GM21390 (cell line): ENCODE measurements around the gene RUNX1.

Experiments used
- ATAC-seq: cut with Tn5 transposase; IDR thresholded peaks from one replicate; pipeline ENCODE4 v1.9.1; 2021; ENCODE audit not compliant: unreplicated experiment

The RUNX1 gene

GRCh38 chr21:34949499-34949898 lies 99.6 kb downstream of the RUNX1 start:
- no peak for ATAC-seq

DNA sequence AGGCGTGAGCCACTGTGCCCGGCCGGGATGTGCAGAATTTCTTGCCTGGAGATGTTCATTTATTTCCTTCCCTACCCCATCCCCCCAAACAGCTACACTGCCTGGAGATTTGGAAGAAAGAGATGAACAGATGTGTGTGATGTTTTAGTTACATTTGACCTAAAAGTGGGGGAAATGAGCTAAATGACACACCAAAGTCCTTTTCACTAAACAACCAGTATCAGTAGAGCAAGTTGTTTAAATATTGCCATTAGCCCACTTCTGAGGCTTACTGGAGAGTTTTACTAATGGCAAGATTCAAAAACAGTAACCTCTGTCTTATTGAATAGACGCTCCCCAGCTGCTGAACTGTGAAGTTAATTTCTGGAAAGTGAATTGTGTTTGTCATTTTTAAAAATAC lies 100.1 kb downstream of the RUNX1 start:
- no peak for ATAC-seq

DNA sequence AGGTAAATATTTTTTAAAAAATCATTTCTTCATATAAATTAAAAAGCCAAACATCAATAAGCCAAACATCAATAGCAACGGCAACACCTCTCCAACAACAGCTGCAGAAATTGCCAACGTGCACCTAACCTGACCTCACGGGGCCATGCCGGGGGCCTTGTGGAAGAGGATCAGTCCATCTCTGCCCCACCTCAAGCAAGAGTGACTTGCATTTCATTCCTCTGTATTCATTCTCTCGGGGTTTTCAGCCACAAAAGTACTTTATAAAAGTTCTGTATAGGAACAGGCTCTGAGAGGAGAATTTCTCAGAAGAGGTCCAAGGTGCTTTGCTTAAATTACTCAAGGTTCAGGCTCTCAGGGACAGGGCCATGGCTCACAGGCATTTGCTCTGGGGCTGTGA lies 100.9 kb downstream of the RUNX1 start:
- ATAC-seq: no peak

GRCh38 chr21:34946916-34947534 lies 102.1 kb downstream of the RUNX1 start:
- ATAC-seq: no peak

DNA sequence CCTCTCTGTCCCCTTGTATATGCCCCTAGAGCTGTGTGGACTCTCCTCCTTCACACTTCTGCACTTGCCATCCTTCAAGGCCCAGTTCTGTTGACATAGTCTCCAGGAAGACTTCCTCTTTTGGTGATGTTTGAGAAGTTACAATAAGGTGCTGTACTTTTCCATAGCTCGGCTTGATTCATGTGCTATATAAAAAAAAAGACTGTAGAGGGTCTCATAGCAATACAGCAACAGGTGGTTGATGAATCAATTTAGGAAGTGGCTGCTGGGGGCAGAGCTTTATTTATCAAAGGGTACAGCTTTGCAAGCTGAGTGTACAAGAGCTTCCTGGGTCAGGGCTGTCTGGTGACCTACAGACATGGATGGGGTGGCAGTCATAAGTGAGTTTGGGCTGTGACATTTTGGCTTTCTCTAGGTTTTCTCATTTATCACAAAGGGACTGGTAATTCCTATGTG lies 102.7 kb downstream of the RUNX1 start:
- no peak for ATAC-seq

GRCh38 chr21:34945288-34945687 lies 103.8 kb downstream of the RUNX1 start:
- ATAC-seq: no peak

DNA sequence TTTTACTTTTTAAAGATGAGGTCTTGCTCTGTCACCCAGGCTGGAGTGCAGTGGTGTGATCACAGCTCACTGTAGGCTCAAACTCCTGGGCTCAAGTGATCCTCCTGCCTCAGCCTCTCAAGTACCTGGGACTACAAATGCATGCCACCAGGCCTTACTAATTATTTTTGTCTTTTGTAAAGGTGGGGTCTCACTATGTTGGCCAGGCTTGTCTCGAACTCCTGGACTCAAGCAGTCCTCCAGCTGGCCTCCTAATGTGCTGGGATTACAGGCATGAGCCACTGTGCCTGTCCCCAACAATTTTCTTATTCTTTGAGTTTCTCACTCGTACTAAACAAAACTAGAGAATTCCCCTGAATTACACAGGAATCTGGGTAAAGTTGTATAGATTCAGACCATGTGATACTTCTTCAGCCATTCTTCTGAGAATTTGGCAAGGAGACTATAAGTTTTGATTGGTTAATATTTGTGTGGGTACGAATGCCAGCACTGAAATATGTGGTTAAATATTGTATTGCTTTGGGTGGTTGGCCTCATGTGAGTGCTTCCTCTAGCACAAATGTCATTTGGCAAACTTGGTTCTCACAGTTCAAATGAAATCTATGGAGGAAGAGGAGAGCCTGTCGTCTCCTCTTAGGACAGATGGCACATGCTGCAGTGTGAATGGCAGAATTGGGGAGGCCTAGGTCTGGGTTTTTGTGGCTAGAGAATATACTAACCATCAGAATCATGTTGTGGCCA lies 104.9 kb downstream of the RUNX1 start:
- ATAC-seq: no peak

DNA sequence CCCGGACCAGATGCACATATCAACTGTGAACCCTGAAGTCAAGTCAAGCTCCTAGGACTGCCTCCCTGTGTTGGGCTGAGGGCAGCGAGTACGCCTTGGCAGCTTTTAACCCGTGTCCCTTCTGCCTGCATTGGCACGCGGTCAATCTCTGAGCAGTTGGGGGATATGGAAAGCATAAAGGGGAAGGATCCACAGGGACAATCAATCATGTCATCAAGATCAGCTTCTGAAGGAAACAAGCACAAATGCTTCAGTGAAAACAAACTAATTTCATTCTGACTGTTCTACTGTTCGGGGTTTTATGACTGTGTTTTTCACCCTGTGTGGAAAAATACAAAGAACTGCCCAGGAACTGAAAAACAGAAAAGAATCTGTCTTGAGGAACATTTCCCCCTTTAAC lies 106.2 kb downstream of the RUNX1 start:
- no peak for ATAC-seq

DNA sequence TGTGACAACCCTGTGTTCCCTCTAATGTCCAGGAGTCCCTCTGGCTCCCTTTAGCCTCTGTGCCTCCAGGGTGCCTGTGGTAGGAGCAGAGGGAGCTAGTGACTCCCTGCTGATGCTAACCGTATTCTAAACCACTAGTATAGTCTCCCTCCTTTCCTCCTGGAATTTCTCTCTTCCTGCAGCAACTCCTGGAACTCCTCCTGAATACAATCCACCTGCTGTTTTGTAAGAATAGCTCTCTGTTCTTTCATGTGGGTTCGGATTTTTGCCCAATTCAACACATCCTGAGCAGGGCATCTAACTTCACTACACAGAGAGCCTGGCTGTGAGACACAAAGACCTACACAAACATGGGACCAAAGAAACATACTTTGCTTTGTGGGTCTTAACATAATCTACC lies 107.9 kb downstream of the RUNX1 start:
- no peak for ATAC-seq

- no peak for ATAC-seq
These were observed 109.3 kb downstream of the RUNX1 start for GRCh38 chr21:34939673-34940331.

DNA sequence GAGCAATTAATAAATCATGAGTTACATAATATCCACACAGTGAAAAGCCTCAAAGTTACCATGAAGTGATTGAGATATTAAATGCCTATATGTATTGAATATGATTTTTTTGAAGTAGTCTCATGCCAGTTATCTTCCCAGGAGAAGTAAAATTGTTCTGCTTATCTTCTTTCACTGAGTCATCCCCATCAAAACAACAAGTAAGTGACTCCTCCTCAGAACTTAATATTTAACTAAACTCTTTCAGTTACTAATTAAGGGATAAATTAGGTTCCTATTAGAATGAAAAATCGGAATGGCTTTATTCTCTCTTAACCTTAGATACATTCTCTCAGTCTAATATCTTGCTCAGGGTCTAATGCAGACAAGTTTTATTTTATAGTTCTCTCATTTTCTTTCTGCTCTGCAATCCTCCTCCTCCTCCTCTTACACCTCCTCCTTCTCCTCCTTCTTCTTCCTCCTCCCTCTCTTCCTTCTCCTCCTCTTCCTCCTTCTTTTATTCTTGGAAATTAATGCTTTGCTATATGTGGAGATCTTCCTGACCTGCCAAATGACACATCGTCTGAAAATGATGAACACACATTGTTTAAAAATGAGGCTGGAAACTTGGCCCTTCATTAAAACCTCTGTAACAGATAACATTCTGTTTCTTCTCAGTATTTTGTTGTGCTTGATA lies 110.9 kb downstream of the RUNX1 start:
- ATAC-seq: no peak

- no peak for ATAC-seq
These were observed 112.1 kb downstream of the RUNX1 start for GRCh38 chr21:34936883-34937563.

DNA sequence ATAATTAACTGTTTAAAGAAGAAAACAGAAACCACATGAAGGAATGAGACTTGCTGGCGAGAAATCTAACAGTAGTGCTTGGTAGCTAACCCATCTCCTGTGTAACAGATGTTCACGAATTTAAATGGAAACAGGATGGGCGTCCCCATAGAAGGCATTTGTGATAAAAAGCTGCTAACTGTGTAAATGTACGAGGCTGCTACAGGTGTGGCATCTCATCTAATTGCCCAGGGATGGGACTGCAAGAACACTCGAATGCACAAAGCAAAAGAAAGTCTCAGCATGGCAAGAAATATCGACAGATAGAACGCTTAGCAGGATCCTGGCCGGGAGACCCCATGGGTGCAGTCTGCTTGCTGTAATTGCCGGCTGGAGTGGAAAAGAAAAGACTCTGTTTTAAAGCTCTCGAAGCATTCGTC lies 112.7 kb downstream of the RUNX1 start:
- ATAC-seq: no peak

- ATAC-seq: no peak
These were observed 113.2 kb downstream of the RUNX1 start for GRCh38 chr21:34935898-34936297.

DNA sequence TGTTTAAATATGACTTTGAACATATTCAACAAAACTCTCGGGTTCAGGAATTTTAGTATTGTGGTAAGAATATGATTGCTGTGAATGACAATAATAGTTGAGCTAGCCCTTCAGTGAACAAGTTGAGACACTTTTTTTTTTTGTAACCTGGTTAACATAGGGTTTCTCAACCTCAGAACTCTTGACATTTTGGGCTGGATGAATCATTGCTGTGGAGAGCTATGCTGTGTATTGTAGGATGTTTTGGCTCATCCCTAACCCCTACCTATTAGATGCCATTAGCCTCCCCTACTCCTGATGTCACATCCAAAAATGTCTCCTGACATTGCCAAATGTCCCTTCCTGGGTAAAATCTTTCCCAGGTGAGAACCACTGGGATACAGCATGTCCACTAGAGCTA lies 113.7 kb downstream of the RUNX1 start:
- no peak for ATAC-seq

DNA sequence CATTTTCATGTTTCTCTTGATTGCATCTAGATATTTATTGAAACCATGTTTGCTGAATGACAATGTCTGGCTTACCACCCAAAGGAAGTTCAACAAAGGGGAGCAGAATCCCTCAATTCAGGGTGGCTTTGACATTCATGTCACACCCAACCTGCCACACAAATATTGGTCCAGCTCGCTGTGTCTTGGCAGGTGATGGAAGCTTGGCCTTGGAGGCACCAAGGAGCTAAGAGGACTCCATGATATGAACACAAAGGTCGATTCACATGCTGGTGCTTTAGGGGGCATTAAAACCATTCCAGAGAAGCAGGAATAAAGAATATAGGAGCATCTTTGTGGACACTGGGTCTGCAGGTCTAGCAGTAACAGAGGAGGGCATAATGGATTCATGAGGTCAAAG lies 114.8 kb downstream of the RUNX1 start:
- ATAC-seq: no peak

GRCh38 chr21:34933609-34934335 lies 115.3 kb downstream of the RUNX1 start:
- peak; percentile 70 for ATAC-seq

- ATAC-seq: no peak
These were observed 116.9 kb downstream of the RUNX1 start for GRCh38 chr21:34932233-34932632.

DNA sequence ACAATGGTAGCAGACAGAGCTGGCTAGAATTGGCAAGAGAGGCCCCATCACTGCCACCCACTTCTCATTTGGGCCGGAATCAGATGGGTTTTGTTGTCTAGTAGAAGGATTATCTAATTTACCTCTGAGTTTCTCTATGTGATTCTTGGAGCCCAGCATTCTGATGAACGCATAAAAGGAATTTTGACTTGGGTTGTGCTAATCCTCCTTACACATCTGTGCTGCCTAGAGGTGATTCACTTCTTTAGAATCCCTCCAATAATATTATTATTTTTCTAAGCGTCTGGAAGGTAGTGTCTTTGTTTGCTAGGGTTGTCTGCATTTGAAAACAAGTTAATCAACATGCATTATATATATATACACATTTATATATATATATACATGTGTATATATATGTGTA lies 118.1 kb downstream of the RUNX1 start:
- no peak for ATAC-seq

DNA sequence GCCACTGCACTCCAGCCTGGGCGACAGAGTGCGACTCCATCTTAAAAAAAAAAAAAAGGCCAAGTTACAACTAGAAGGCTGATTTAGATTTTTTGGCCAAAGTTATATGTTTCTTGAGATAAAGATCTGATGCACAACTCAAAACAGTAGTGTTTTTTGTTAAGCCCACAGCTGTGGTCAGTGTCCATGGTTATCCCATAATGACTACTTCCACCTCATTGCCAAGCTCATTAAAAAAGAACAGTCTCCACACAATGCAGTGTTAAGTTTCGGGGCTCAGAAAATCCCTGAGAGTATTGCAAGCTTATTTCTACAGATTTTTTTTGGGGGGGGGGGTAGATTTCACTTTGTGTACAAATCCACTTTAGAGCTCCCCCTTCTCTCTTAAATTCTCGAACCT lies 120.5 kb downstream of the RUNX1 start:
- ATAC-seq: no peak
